DMS79 treated with DMSO at 0.1 percent for 48 hours (cell line): ENCODE measurements around the gene SUV39H1.
"Not testable (repeated sequence)": the region's sequence is repeated elsewhere in the genome, so short reads cannot be mapped to it uniquely, and the experiment has no call there.

Experiments used
- DNase-seq: peaks from one replicate; lab custom pipeline; 2025; lab: John Stamatoyannopoulos, UW

Gene SUV39H1

GRCh38 chrX:48688531-48689150 is 7.9 kb upstream of the SUV39H1 start:
- no peak for DNase-seq

GRCh38 chrX:48689208-48689920 is 7.2 kb upstream of the SUV39H1 start:
- DNase-seq, result no peak

DNA sequence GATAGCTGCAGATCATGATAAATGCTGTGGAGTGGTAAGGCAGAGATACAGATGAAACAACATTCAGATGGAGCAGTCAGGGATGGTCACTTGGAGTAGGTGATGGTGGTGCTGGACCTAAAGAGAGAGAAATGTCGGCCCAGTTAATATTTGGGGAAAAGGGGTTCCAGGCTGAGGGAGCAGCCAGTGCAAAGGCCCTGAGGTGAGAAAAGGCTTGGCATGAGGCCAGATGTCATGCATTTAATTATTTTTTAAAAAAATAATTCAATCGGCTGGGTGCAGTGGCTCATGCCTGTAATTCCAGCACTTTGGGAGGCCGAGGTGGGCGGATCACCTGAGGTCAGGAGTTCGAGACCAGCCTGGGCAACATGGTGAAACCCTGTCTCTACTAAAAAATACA is 4.8 kb upstream of the SUV39H1 start:
- DNase-seq, result not testable (repeated sequence)

DNA sequence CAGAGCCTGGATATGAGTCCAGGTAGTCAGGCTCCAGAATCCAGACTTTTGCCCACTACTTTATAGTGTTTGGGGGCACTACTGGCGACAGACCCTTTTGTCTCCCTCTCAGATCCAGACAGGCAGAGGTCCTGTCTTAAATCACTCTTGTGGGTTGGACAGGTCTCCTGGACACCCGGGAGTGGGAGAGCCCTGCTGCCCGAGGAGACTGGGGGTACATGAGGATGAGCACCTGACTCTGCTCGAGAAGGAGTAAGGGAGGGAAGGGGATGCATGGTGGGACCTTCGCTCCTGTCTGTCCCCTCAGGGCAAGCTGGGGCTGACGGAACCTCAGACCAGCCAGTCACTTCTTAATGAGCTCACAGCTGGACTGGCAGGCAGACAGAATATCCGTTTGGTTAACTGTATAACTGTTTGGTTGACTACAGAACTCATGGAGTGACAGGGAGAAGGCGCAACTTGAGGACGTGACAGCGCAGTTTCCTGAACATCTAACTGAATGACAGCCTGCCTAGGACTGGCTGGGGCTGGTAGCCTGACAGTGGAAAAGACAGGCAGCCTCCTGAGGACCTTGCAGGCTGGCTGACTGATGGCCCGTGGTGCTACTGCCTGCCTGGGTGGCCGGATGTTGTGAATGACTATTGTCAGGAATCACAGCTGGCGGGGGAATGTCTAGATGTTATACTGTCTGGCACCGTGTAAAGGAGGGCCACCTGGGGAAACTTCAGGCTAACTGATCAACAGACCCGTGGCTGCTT is 1.6 kb upstream of the SUV39H1 start:
- DNase-seq, result no peak

DNA sequence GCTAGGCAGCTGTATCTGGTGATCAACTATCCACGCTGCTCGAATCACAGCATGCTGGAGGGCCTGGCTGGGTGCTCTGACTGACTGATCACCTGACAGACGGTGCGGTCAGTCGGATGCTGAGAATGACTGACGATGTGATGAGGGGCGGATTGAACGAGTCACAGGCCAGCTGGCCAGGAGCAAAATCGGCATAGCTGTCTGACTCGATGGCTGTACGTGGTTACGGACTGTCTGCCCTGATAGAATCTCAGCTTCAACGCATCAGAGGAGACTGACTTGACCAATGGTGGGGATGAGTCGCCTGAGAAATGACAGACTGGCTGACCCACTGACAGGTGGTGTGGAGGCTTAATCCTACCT is 1.0 kb upstream of the SUV39H1 start:
- no peak for DNase-seq

- no peak for DNase-seq
Observed at GRCh38 chrX:48695925-48696300, 621 bp upstream of the SUV39H1 start.

DNA sequence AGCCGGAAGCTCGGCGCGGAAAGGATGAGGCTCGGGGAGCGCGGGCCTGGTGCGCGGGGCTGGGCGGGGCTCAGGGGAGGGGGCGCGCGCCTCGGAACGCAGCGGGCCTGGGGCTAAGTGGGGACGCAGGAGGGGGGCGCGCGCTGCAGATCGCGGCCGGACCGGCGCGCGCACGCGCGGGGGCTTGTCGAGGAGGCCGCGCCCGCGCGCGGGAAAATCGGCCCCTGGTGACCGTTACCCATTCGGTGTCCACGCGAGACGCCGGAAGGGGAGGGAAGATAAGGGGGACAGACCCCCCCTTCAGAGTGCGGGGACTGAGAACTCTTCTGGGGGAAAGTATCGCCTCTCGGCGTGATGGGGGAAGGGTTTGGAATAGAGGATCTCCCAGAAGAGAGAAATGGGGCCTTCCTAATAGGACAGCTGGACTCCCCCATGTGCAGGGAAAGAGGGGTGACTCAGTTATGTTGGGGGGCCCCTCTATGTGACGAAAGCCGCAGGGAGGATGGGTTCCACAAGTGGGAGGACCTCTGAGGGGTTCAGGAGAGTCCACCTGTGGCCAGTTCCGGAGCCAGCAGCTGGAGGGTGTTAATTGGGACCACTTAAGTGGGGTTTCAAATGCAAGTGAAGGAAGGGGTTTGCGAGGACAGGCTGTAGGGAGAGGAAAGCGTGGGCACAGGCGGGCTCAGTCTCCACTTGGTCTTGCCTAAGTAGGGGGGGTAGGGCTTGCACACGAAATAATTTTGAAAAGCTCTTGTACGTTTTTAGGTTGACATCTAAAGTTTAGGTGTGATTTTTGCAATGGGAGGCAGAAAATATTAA is 584 bp downstream of the SUV39H1 start:
- peak; percentile 31 for DNase-seq

DNA sequence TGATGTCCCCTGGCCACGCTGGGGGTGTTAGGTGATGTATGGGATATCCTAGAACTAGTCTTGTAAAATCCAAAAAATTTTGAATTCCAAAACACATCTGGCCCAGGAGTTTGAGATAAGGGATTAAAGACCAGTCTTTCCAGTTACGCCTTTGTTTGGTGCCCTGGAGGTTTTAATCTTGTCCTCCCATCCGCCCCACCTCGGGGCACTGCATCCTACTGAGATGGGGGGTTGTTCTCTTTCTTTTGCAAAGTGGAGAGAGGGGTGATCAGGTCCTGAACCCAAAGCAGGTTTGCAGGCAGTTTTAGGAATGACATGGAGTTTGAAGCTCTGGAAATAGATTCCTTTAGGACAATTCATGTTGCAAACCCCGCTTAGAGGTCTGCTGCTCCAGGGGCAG is 1.8 kb downstream of the SUV39H1 start:
- no peak for DNase-seq

DNA sequence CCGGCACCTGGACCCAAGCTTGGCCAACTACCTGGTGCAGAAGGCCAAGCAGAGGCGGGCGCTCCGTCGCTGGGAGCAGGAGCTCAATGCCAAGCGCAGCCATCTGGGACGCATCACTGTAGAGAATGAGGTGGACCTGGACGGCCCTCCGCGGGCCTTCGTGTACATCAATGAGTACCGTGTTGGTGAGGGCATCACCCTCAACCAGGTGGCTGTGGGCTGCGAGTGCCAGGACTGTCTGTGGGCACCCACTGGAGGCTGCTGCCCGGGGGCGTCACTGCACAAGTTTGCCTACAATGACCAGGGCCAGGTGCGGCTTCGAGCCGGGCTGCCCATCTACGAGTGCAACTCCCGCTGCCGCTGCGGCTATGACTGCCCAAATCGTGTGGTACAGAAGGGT is 3.7 kb downstream of the SUV39H1 start:
- DNase-seq, result no peak

GRCh38 chrX:48700951-48701653 is 4.6 kb downstream of the SUV39H1 start:
- DNase-seq, result no peak

- DNase-seq, result no peak
Observed at GRCh38 chrX:48702032-48702431, 5.5 kb downstream of the SUV39H1 start.

DNA sequence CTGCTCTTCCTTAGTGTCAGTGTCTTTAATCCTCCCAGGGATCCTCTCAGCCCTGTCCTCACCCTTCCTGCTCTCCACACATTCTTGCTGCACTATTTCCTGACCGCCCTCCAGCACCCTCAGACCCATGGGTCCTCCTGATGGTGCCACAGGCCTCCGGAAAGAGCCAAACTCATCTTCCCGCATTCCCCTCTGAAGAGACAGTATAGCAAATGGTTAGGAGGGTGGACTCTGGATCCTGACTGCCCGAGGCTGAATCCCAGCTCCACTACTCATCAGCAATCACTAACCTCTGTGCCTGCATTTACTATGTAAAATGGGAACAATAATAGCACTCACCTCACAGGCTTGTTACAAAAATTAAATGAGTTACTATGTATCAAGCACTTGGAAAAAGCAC is 6.2 kb downstream of the SUV39H1 start:
- no peak for DNase-seq

DNA sequence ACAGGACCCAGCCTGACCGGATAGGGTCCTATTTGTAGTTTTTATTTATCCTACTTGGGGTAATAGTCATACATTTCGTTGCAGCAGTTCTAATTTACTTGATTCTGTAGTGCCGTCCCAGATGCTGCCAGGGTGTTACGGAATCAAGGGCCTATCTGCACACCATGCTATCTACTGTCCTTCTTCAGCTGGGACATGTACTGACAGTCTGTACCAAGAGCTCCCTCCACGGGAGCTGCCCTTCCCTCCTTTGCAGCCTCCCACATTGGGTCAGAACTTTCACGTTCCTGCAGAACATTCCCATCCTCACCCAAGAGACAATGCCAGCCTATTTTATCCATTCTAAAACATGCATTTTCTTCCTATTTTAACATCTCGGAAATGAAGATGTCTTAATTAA is 6.7 kb downstream of the SUV39H1 start:
- DNase-seq, result no peak

GRCh38 chrX:48703642-48704481 is 7.3 kb downstream of the SUV39H1 start:
- DNase-seq, result no peak

DNA sequence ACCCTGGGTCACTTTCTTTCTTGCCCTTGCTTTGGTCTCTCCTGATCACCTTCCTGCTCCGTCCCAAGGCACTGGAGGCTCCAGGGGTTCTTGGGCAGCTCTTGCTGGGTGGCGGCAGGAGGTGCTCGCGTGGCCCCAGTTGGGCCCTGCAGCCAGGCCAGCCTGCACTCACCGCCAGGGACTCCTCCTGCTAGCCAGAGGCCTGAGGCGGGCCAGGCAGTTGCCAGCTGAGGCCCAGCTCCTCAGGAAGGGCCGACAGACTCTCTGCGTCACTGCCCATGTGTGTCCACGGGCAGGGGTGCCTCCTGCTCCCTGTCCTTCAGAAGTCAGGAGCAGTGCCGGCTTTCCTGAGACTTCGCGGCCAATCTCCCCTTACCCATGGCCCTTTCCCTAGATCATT is 9.3 kb downstream of the SUV39H1 start:
- DNase-seq, result no peak

- DNase-seq, result no peak
Observed at GRCh38 chrX:48709522-48710112, 13.1 kb downstream of the SUV39H1 start.

- DNase-seq, result no peak
Observed at GRCh38 chrX:48711162-48711928, 14.8 kb downstream of the SUV39H1 start.

- no peak for DNase-seq
Observed at GRCh38 chrX:48711929-48712505, 15.5 kb downstream of the SUV39H1 start.

DNA sequence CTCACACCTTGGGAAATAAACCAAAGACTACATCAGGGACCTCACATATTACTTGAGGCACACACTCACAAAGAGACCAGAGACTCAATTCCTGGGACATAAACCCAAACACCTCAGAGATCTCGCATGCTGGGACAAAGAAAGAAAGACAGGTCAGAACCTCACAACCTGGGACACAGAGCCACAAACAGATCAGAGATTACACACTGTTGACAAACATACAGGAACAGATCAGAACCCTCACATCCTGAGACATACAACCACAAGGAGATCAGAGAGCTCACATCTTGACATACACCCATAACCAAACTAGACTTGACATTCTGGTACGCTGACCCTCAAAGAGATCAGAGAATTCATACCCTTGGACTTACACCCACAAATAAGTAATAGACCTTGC is 17.3 kb downstream of the SUV39H1 start:
- no peak for DNase-seq
